Cerebellar cortex (tissue), 1 donor: Measurements from ENCODE around the gene DNAH10.

Source experiments
- DNase-seq: peaks from one replicate; pipeline ENCODE4 v3.0.0-alpha.2; 2015; ENCODE audit warnings: low spot score

Gene DNAH10

DNA sequence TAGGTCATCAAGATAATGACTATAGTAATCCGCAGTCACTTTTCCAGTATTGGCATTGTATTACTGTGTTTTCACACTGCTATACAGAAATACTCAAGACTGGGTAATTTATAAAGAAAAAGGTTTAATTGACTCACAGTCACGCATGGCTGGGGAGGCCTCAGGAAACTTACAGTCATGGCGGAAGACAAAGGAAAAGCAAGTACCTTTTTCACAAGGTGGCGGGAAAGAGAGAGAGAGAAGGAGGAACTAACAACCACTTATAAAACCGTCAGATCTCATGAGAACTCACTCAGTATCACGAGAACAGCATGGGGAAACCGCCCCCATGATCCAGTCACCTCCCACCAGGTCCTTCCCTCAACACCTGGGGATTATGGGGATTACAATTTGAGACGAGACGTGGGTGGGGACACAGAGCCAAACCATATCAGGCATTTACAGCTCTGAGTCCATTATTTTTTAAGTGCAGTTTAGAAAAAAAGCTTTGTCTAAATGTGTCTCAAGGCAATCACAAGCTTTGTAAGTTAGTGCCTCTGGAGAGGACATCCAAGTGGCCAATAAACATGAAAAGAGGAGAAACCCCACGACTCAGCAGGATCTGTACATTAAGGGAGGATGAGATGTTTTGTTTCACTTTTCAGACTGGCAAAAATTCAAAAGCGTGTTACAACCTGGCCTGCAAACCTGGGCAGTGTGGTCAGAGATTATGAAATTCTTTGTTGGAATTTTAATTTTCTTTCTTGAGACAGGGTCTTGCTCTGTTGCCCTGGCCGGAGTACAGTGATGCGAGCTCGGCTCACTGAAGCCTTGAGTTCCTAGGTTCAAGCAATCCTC lies 82.0 kb downstream of the DNAH10 start:
- no peak for DNase-seq

- no peak for DNase-seq
Observed at GRCh38 chr12:123845881-123846280, 83.8 kb downstream of the DNAH10 start.

- no peak for DNase-seq
Observed at GRCh38 chr12:123846340-123846739, 84.2 kb downstream of the DNAH10 start.

GRCh38 chr12:123847019-123847418 lies 84.9 kb downstream of the DNAH10 start:
- DNase-seq, result no peak

- DNase-seq, result no peak
Observed at GRCh38 chr12:123847876-123848275, 85.8 kb downstream of the DNAH10 start.

GRCh38 chr12:123849517-123849916 lies 87.4 kb downstream of the DNAH10 start:
- DNase-seq, result no peak

- DNase-seq, result no peak
Observed at GRCh38 chr12:123850246-123851134, 88.4 kb downstream of the DNAH10 start.

GRCh38 chr12:123853396-123854070 lies 91.4 kb downstream of the DNAH10 start:
- no peak for DNase-seq

DNA sequence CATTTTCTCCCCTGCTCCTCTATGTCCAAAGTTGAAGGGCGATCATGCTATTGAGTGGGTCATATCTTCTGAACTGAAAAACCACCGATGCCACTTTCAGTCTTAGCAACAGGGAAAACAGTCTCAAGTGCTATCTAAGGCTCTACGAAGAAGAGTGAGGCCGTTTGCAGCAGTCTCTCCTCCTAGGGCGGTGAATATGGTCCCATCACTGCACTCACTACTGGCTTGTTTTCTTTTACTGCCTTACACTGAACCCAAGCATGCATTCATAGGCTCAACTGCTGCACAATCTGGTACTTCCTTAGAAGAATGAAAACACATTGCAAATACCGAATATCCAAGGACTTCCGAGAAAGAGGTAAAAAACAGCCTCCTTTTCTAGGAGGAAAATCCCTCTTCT lies 92.1 kb downstream of the DNAH10 start:
- no peak for DNase-seq

DNA sequence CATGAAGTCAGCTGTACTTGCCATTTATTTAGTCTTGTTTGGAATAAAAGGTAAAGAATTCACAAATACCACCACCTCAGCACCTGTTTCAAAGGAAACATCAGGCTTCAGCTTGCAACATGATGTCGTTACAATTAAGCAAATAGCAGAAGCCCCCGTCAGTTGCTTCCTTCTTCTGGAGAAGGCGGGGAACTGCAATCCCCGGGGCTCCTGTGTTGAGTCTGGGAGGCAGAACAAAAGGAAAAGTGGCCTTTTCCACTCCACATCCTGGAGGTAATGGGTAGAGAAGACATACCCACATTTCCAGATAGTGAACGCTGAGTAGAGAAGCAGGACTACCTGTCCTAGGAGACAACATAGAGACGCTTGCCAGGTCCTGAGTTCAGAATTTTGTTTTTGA lies 92.8 kb downstream of the DNAH10 start:
- DNase-seq, result no peak

DNA sequence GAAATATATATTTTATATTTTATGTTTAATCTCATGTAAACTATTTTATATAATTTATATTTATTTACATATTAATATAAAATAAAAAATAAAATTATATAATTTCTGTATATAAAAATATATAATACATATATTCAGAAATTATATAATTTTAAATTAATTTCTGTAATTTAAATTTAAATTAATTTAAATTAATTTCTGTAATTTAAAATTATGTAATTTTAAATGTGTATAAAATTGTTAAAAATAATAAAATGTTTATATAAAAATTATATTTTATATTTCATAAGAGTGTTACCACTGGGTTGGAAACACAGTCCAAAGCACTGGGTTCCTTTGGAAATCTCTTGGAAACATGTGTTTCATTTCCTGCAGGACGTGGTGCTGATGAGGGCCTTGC lies 94.6 kb downstream of the DNAH10 start:
- DNase-seq, result no peak

GRCh38 chr12:123858176-123858575 lies 96.1 kb downstream of the DNAH10 start:
- DNase-seq, result no peak

DNA sequence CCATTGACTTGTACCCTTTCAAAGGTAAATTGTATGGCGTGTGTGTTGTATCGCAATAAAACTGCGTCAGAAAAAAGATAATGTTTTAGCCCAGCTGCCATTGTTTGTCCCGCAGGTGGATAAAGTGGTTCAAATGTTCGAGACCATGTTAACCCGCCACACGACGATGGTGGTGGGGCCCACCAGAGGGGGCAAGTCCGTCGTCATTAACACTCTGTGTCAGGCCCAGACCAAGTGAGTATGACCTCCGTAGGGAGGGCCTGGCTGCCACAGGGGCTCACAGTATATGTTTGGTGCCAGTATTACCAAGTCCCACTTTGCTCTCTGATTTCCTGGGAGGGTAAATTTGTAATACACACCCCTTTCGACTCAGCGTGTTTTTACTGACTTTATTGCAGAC lies 96.9 kb downstream of the DNAH10 start:
- DNase-seq, result no peak

DNA sequence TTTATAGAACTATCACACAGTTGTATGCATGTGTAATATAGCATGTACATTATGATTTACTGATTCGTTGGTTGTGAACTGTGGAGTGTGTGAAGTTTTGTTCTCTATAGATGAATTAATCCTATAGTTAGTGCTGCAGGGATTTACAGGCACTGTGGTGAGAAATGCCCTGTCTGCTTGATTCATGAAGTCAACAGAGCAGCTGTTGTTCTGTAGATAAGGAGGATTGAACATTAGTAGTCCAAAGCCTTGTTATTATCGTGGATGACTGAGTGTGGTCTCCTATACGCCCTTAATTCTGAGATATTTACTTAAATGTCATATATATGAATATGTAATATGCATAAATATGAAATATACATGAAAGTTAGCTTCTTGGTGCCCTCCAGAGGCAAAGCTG lies 98.3 kb downstream of the DNAH10 start:
- no peak for DNase-seq

- DNase-seq, result no peak
Observed at GRCh38 chr12:123861392-123861791, 99.3 kb downstream of the DNAH10 start.

GRCh38 chr12:123867141-123867540 lies 105.0 kb downstream of the DNAH10 start:
- DNase-seq, result no peak

GRCh38 chr12:123868791-123869190 lies 106.7 kb downstream of the DNAH10 start:
- DNase-seq, result peak; percentile 1

DNA sequence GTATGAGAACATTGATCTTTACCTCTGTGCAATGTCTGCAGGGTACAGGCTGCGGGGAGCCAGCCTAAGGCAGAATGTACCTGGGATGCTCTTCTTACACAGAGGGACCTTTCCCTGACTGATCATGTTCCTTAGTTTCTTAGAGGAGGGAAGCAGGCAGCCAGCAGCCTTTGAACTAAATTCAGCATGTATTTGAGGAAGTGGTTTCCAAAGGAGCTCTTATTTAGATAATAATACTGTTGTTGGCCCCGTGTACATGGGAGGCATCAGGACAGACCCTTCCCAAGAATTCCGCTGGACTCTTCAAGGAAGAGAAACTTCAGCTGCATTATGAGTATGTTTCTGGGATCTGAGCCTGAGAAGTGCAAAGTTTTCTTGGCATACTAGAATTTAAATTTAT lies 111.7 kb downstream of the DNAH10 start:
- no peak for DNase-seq

- DNase-seq, result no peak
Observed at GRCh38 chr12:123877968-123878367, 115.9 kb downstream of the DNAH10 start.

- peak; percentile 4 for DNase-seq
Observed at GRCh38 chr12:123879101-123879500, 117.0 kb downstream of the DNAH10 start.

GRCh38 chr12:123879691-123880090 lies 117.6 kb downstream of the DNAH10 start:
- no peak for DNase-seq

- DNase-seq, result no peak
Observed at GRCh38 chr12:123882161-123882705, 120.1 kb downstream of the DNAH10 start.
